Spleen (tissue), 7 donors: Measurements from ENCODE around the gene TAF4.

ENCODE experiments used
- POLR2A ChIP-seq, 3 donors: fragments of 450-650 bp; IDR thresholded peaks; one replicate each; pipeline ENCODE4 v1.5.1; 2017; ENCODE audit warnings: antibody characterized with exemption in 3 of 3, mild to moderate bottlenecking in 1 of 3
- TF ChIP-seq, protein P1 (sequence below), 11 experiments: fragments of 200-600 bp in 7 of 11; fragments of 450-650 bp in 4 of 11; sonication (generic) in 4 of 11; IDR thresholded peaks in 8 of 11; conservative IDR thresholded peaks in 3 of 11; 1 replicate in 7 of 11; 2 replicates in 4 of 11; pipeline versions ENCODE4 v1.4.0 to v1.8.0; 2016 to 2021; ENCODE audit warnings: antibody characterized with exemption in 11 of 11, inconsistent platforms in 4 of 11, mild to moderate bottlenecking in 1 of 11
- donor health status: DM: no; HTN: no; CAD: no; lungs with moderate emphysema.
- donor health status: DM: no; HTN: no; CAD: no.
- donor health status: DM: no; HTN: no; CAD: no.

DNA sequence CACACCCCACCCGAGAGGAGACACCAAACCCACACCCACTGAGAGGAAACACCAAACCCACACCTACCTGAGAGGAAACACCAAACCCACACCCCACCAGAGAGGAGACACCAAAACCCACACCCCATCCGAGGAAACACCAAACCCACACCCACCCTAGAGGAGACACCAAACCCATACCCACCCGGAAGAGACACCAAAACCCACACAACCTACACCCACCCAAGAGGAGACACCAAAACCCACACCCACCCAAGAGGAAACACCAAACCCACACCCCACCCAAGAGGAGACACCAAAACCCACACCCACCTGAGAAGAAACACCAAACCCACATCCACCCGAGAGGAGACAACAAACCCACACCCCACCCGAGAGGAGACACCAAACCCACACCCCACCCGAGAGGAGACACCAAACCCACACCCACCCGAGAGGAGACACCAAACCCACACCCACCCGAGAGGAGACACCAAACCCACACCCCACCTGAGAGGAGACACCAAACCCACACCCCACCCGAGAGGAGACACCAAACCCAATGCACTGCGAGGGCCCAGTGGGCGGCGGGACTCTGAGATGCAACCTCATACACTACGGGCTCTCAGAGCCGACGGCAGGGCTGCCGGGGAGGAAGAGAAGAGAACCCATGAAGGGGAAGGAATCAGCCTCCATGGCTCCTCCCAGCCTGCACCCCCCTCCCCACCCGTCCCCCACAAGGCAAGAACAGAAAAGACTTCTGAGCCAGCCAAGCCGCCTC, 83.3 kb downstream of the TAF4 start:
- TF ChIP-seq, protein P1, sequence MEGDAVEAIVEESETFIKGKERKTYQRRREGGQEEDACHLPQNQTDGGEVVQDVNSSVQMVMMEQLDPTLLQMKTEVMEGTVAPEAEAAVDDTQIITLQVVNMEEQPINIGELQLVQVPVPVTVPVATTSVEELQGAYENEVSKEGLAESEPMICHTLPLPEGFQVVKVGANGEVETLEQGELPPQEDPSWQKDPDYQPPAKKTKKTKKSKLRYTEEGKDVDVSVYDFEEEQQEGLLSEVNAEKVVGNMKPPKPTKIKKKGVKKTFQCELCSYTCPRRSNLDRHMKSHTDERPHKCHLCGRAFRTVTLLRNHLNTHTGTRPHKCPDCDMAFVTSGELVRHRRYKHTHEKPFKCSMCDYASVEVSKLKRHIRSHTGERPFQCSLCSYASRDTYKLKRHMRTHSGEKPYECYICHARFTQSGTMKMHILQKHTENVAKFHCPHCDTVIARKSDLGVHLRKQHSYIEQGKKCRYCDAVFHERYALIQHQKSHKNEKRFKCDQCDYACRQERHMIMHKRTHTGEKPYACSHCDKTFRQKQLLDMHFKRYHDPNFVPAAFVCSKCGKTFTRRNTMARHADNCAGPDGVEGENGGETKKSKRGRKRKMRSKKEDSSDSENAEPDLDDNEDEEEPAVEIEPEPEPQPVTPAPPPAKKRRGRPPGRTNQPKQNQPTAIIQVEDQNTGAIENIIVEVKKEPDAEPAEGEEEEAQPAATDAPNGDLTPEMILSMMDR (IDR thresholded peaks at IDR 0.05 in 8 of 11, conservative IDR thresholded peaks at IDR 0.05 in 3 of 11): no peak
- no peak for TF ChIP-seq POLR2A (IDR thresholded peaks at IDR 0.05)
